B cell (primary cell): Measurements from ENCODE around the gene URB1.

ENCODE experiments used
- CTCF ChIP-seq: fragments of 200-600 bp; IDR thresholded peaks from one replicate; pipeline ENCODE4 v1.8.0; 2022; ENCODE audit warnings: antibody characterized with exemption, mild to moderate bottlenecking
- EZH2 ChIP-seq: IDR thresholded peaks from 2 replicates; pipeline ENCODE4 v1.6.1; 2012; ENCODE audit warnings: borderline replicate concordance, low read depth, mild to moderate bottlenecking, moderate library complexity, low read length; ENCODE audit not compliant: insufficient read depth, poor library complexity, severe bottlenecking

- no peak for TF ChIP-seq CTCF
- no peak for TF ChIP-seq EZH2
Observed at GRCh38 chr21:32392880-32393676, at the start of gene URB1.
